Measurements from ENCODE around the gene SEPTIN12.

DNA sequence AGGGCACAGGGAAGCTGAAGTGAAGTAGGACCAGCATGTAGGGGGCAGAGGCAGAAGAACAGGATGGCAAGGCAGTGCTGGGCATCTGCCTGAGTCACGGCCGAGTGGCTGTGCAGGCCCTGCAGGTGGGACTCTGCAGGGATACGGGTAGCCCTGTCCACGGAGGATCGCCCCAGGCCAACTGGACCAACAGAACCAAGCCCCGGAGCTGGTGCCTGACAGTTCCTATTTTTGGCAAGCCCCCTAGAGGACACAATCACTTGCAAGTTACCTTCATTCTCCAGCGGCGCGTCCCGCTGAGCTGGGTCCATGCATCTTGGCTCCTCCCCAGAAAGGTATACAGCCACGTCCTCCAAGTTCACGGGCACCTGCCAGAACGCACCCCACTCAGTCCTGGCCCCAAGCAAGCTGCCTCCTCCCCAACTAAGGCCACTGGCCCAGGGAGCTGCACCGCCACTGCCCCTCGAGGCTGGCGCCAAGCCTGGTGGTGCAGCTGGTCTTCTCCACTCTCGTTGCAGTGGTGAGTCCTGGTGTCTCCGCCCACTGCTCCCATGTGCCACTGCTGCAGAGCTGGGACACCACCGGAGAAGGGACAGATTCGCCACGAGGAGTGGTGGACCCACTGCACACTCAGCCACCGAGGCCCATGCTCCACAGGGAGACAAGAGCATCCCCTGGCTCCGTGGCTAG lies 27.8 kb downstream of the SEPTIN12 start:
- TF ChIP-seq POLR2A (IDR thresholded peaks at IDR 0.05; ENCODE audit: low read depth) (no peak), POLR2AphosphoS5 (IDR thresholded peaks at IDR 0.05) (no peak), EP300 (IDR thresholded peaks at IDR 0.05) (no peak)
- TF ChIP-seq, protein P1, sequence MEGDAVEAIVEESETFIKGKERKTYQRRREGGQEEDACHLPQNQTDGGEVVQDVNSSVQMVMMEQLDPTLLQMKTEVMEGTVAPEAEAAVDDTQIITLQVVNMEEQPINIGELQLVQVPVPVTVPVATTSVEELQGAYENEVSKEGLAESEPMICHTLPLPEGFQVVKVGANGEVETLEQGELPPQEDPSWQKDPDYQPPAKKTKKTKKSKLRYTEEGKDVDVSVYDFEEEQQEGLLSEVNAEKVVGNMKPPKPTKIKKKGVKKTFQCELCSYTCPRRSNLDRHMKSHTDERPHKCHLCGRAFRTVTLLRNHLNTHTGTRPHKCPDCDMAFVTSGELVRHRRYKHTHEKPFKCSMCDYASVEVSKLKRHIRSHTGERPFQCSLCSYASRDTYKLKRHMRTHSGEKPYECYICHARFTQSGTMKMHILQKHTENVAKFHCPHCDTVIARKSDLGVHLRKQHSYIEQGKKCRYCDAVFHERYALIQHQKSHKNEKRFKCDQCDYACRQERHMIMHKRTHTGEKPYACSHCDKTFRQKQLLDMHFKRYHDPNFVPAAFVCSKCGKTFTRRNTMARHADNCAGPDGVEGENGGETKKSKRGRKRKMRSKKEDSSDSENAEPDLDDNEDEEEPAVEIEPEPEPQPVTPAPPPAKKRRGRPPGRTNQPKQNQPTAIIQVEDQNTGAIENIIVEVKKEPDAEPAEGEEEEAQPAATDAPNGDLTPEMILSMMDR (IDR thresholded peaks at IDR 0.05) = no peak

Data from esophagus muscularis mucosa (tissue), 4 donors.